Measurements from ENCODE around the gene IL16. TPM values are rescaled to one million over a fixed set of nuclear protein-coding genes. Genes with fewer than 3 reads are reported as not detected.
"Not testable (repeated sequence)": the region's sequence is repeated elsewhere in the genome, so short reads cannot be mapped to it uniquely, and the experiment has no call there.

Gene IL16
- total RNA-seq: 1 to 10 TPM; 3.1 to 5.1 (median 4.1) TPM
- 4.7 TPM for polyA plus RNA-seq
- long read RNA-seq, donor 1, partial matches to known transcripts: 2 of 3 reads
- long read RNA-seq, donor 1, other reads (novel, unspliced or antisense): 1 of 3 reads
- long read RNA-seq, donor 2, partial matches to known transcripts: 0 of 1 reads
- long read RNA-seq, donor 2, other reads (novel, unspliced or antisense): 1 of 1 reads
- long read RNA-seq, donor 3, partial matches to known transcripts: 2 of 5 reads
- long read RNA-seq, donor 3, other reads (novel, unspliced or antisense): 3 of 5 reads
- long read RNA-seq, donor 4, partial matches to known transcripts: 0 of 3 reads
- long read RNA-seq, donor 4, other reads (novel, unspliced or antisense): 2 of 3 reads

- 92% methylated on average over 16 of the region's 16 CpGs for WGBS
- ATAC-seq: no peak
- DNase-seq: no peak
- H3K4me1 ChIP-seq (ENCODE audit: control insufficient read depth, insufficient read depth, low read length): no peaks in the 10 kb centered on the region
- H3K27me3 ChIP-seq (ENCODE audit: control insufficient read depth, insufficient read depth): no peaks in the 10 kb centered on the region
- intact Hi-C loops (cut with DNase I): no loop called here
- no peaks in the 10 kb centered on the region for H3K9me3 ChIP-seq (ENCODE audit: control insufficient read depth, low read length)
- no peak within 1 kb of the TSS for H3K4me3 ChIP-seq (ENCODE audit: low read length)
- no peak within 1 kb of the TSS for H3K27ac ChIP-seq (ENCODE audit: low read length)
Observed at GRCh38 chr15:81196576-81197254, at the start of gene IL16. TSS of gene IL16 (plus strand) at chr15:81196879. CDS start at chr15:81225400, 28,521 bp downstream.

DNA sequence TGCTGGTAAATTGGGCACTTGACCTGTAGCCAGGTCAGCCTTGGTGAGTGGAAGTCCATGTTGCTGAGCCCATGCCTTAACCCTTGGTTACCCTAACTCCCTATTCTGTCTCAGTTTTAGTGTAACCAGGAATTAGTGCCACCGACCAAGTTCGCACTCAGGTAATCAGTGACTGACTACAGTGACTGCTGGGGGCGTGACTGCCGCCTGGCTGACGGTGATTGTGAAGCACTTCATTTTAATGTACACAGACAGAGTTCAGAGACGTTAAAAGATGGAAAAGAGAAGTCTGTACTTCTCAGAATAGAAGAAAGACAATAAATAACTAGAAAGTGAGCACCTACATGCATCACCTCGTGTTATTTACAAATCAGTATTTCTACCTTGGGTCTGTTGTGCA, 45.3 kb upstream of the IL16 start:
- Histone ChIP-seq H3K4me3 (ENCODE audit: low read length) (no peak overlapping the region), H3K9me3 (ENCODE audit: control insufficient read depth, low read length) (no peaks in the 10 kb centered on the region), H3K27me3 (ENCODE audit: control insufficient read depth, insufficient read depth) (no peaks in the 10 kb centered on the region), H3K4me1 (ENCODE audit: control insufficient read depth, insufficient read depth, low read length) (no peaks in the 10 kb centered on the region), H3K27ac (ENCODE audit: low read length) (no peak overlapping the region)
- intact Hi-C loops (cut with DNase I): loop anchor here in 2 of 4 donors (5.0 kb wide), 2 partner anchors 106 to 116 kb away; no protein-coding TSS in a partner anchor
- ATAC-seq (no peak), DNase-seq (no peak)
- WGBS: 84% methylated on average over 7 of the region's 7 CpGs

- DNase-seq (no peak), ATAC-seq (no peak)
- WGBS: 91% methylated on average over 4 of the region's 4 CpGs
Observed at GRCh38 chr15:81152339-81152738, 44.3 kb upstream of the IL16 start.

GRCh38 chr15:81152799-81153198, 43.9 kb upstream of the IL16 start:
- Histone ChIP-seq H3K27me3 (ENCODE audit: control insufficient read depth, insufficient read depth) (no peaks in the 10 kb centered on the region), H3K27ac (ENCODE audit: low read length) (no peak overlapping the region), H3K4me3 (ENCODE audit: low read length) (no peak overlapping the region), H3K9me3 (ENCODE audit: control insufficient read depth, low read length) (no peaks in the 10 kb centered on the region), H3K4me1 (ENCODE audit: control insufficient read depth, insufficient read depth, low read length) (peaks cover 2% of the 10 kb centered on the region)
- intact Hi-C loops (cut with DNase I): loop anchor here in 2 of 4 donors (5.0 kb wide), 2 partner anchors 105 to 115 kb away; no protein-coding TSS in a partner anchor
- no peak for ATAC-seq
- WGBS: 92% methylated on average over 4 of the region's 4 CpGs
- DNase-seq: no peak

More at GRCh38 chr15:81152339-81152738, 44.3 kb upstream of the IL16 start:
- Histone ChIP-seq H3K9me3 (ENCODE audit: control insufficient read depth, low read length) (no peaks in the 10 kb centered on the region), H3K27me3 (ENCODE audit: control insufficient read depth, insufficient read depth) (no peaks in the 10 kb centered on the region), H3K4me3 (ENCODE audit: low read length) (no peak overlapping the region), H3K4me1 (ENCODE audit: control insufficient read depth, insufficient read depth, low read length) (peaks cover 2% of the 10 kb centered on the region), H3K27ac (ENCODE audit: low read length) (no peak overlapping the region)
- intact Hi-C loops (cut with DNase I): loop anchor here in 2 of 4 donors (5.0 kb wide), 2 partner anchors 105 to 115 kb away; no protein-coding TSS in a partner anchor

- peak; percentile 28 to 48 for ATAC-seq
- H3K4me3 ChIP-seq (ENCODE audit: low read length): no peak overlapping the region
- no peaks in the 10 kb centered on the region for H3K27me3 ChIP-seq (ENCODE audit: control insufficient read depth, insufficient read depth)
- no peaks in the 10 kb centered on the region for H3K9me3 ChIP-seq (ENCODE audit: control insufficient read depth, low read length)
- H3K4me1 ChIP-seq (ENCODE audit: control insufficient read depth, insufficient read depth, low read length): peaks cover 3% of the 10 kb centered on the region
- intact Hi-C loops (cut with DNase I): loop anchor here in 1 of 4 donors (5.0 kb wide), 1 partner anchor 112 kb away; no protein-coding TSS in a partner anchor
- no peak overlapping the region for H3K27ac ChIP-seq (ENCODE audit: low read length)
- peak in 1 of 3 donors; percentile 30 for DNase-seq
- 50% methylated on average over 10 of the region's 10 CpGs for WGBS
Observed at GRCh38 chr15:81155375-81156218, 41.1 kb upstream of the IL16 start.

DNA sequence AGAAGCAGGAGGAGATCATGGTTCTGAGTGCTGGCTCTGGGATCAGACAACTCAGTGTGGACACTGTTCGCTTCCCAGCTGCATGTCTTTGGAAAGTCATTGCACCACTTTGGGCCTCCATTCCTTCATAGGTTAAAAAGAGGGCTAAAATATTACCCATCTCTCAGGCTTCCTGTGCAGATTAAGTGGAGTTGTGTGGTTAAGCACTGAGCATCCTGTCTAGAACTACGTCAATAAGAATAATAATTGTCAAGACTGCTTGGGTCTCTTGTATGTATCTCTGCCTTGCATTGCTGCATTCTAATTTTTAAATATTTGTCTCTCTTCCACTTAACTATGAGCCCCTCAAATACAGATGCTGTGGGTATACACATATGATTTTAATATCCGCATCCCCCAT, 40.4 kb upstream of the IL16 start:
- H3K4me1 ChIP-seq (ENCODE audit: control insufficient read depth, insufficient read depth, low read length): peaks cover 9% of the 10 kb centered on the region
- H3K9me3 ChIP-seq (ENCODE audit: control insufficient read depth, low read length): no peaks in the 10 kb centered on the region
- no peak for DNase-seq
- 97% methylated on average over 3 of the region's 3 CpGs for WGBS
- intact Hi-C loops (cut with DNase I): loop anchor here in 1 of 4 donors (5.0 kb wide), 1 partner anchor 111 kb away; no protein-coding TSS in a partner anchor
- H3K27ac ChIP-seq (ENCODE audit: low read length): no peak overlapping the region
- ATAC-seq: no peak
- no peak overlapping the region for H3K4me3 ChIP-seq (ENCODE audit: low read length)
- no peaks in the 10 kb centered on the region for H3K27me3 ChIP-seq (ENCODE audit: control insufficient read depth, insufficient read depth)

DNA sequence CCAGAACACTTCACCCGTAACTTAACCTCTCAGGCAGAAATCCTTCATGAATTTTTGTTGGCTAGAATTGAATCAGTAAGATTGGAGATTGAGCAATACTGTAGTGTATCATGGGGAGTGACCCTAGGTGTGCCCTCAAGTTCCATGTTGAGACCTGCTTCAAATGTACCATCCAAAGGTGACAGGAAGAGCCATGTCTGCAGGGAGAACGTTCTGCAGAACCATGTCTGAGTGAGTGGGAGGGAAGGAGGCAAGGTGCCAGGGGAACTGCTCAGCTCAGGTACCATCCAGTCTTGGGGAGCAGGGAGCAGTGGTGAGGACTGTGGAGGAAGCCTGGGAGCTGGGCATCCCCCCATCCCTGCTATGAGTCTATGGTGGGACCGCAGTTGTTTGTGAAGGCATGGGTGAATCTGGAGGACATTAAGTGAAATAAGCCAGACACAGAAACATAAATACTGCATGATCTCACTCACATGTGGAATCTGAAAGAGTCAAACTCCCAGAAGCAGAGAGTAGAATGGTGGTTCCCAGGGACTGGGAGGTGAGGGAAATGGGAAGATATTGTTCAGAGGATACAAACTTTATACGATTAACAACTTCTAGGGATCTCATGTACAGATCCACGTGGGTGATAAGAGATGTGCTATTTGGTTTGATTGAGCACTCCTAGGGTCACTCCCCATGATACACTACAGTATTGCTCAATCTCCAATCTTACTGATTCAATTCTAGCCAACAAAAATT, 39.3 kb upstream of the IL16 start:
- Histone ChIP-seq H3K4me1 (ENCODE audit: control insufficient read depth, insufficient read depth, low read length) (peaks cover 9% of the 10 kb centered on the region), H3K27ac (ENCODE audit: low read length) (no peak overlapping the region), H3K27me3 (ENCODE audit: control insufficient read depth, insufficient read depth) (no peaks in the 10 kb centered on the region), H3K4me3 (ENCODE audit: low read length) (no peak overlapping the region), H3K9me3 (ENCODE audit: control insufficient read depth, low read length) (no peaks in the 10 kb centered on the region)
- DNase-seq: no peak
- WGBS: 60% methylated on average over 5 of the region's 5 CpGs
- intact Hi-C loops (cut with DNase I): loop anchor here in 1 of 4 donors (5.0 kb wide), 1 partner anchor 110 kb away; no protein-coding TSS in a partner anchor
- ATAC-seq: no peak

- Histone ChIP-seq H3K9me3 (ENCODE audit: control insufficient read depth, low read length) (no peaks in the 10 kb centered on the region), H3K4me3 (ENCODE audit: low read length) (no peak overlapping the region), H3K4me1 (ENCODE audit: control insufficient read depth, insufficient read depth, low read length) (peaks cover 9% of the 10 kb centered on the region), H3K27me3 (ENCODE audit: control insufficient read depth, insufficient read depth) (no peaks in the 10 kb centered on the region), H3K27ac (ENCODE audit: low read length) (no peak overlapping the region)
- WGBS: 97% methylated on average over 2 of the region's 2 CpGs
- DNase-seq: no peak
- intact Hi-C loops (cut with DNase I): loop anchor here in 1 of 4 donors (5.0 kb wide), 1 partner anchor 109 kb away; no protein-coding TSS in a partner anchor
- ATAC-seq: no peak
Observed at GRCh38 chr15:81157939-81158223, 38.8 kb upstream of the IL16 start.

DNA sequence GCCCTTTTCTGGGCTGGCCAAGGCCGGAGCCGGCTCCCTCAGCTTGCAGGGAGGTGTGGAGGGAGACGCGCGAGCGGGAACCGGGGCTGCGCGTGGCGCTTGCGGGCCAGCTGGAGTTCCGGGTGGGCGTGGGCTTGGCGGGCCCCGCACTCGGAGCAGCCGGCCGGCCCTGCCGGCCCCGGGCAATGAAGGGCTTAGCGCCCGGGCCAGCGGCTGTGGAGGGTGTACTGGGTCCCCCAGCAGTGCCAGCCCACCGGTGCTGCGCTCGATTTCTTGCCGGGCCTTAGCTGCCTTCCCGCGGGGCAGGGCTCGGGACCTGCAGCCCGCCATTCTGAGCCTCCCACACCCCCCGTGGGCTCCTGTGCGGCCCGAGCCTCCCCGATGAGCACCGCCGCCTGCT, 38.1 kb upstream of the IL16 start:
- 88% methylated on average over 35 of the region's 37 CpGs for WGBS
- not testable (repeated sequence) for ATAC-seq; DNase-seq; H3K9me3 ChIP-seq (ENCODE audit: control insufficient read depth, low read length); H3K4me1 ChIP-seq (ENCODE audit: control insufficient read depth, insufficient read depth, low read length); H3K27me3 ChIP-seq (ENCODE audit: control insufficient read depth, insufficient read depth); H3K4me3 ChIP-seq (ENCODE audit: low read length); H3K27ac ChIP-seq (ENCODE audit: low read length)
- intact Hi-C loops (cut with DNase I): loop anchor here in 1 of 4 donors (5.0 kb wide), 1 partner anchor 109 kb away; no protein-coding TSS in a partner anchor
